Lung (tissue), 12 donors: ENCODE results near the gene ZCCHC9. TPM values are rescaled to one million over a fixed set of nuclear protein-coding genes. Genes with fewer than 3 reads are reported as not detected.

ENCODE experiments used
- ATAC-seq: fragments of 200-7000 bp; cut with Tn5 transposase; one replicate; pipeline ENCODE4 v1.9.1; 2020; ENCODE audit warnings: moderate number of reproducible peaks; ENCODE audit not compliant: insufficient read depth, low FRiP score
- DNase-seq, 3 donors: peaks; one replicate each; pipeline ENCODE4 v3.0.0-alpha.2; 2013 to 2017
- H3K27ac ChIP-seq, 2 donors: one replicate each; pipeline ENCODE4 v1.5.1; 2013; ENCODE audit warnings: mild to moderate bottlenecking in 2 of 2, moderate library complexity in 2 of 2, control low read depth in 1 of 2, inconsistent platforms in 1 of 2, low read depth in 1 of 2, low read length in 1 of 2
- H3K27me3 ChIP-seq, 3 donors: one replicate each; pipeline ENCODE4 v1.5.1; 2013; ENCODE audit warnings: low read length in 2 of 3; ENCODE audit not compliant: control insufficient read depth in 3 of 3, insufficient read depth in 3 of 3
- H3K36me3 ChIP-seq, 4 donors: one replicate each; pipeline ENCODE4 v1.5.1; 2013; ENCODE audit warnings: low read length in 4 of 4, mild to moderate bottlenecking in 1 of 4, moderate library complexity in 1 of 4; ENCODE audit not compliant: control insufficient read depth in 4 of 4, insufficient read depth in 4 of 4
- H3K4me1 ChIP-seq, 5 donors: one replicate each; pipeline ENCODE4 v1.5.1; 2013; ENCODE audit warnings: low read length in 5 of 5, mild to moderate bottlenecking in 2 of 5, moderate library complexity in 1 of 5; ENCODE audit not compliant: control insufficient read depth in 5 of 5, insufficient read depth in 5 of 5
- H3K4me3 ChIP-seq: one replicate; pipeline ENCODE4 v1.5.1; 2013; ENCODE audit warnings: mild to moderate bottlenecking, control low read depth, moderate library complexity
- H3K9ac ChIP-seq, 2 donors: one replicate each; pipeline ENCODE4 v1.5.1; 2013; ENCODE audit warnings: low read length in 2 of 2, control low read depth in 1 of 2; ENCODE audit not compliant: insufficient read depth in 1 of 2
- H3K9me3 ChIP-seq, 4 donors: one replicate each; pipeline ENCODE4 v1.5.1; 2013; ENCODE audit warnings: low read length in 3 of 4, mild to moderate bottlenecking in 1 of 4, moderate library complexity in 1 of 4; ENCODE audit not compliant: control insufficient read depth in 4 of 4, insufficient read depth in 3 of 4
- WGBS, 2 donors: extraction: QIAGEN DNeasy Blood & Tissue Kit; methylation state at CpG; one replicate each; pipeline ENCODE4 v1.1.7; 2013; 5-methylcytosine and 5-hydroxymethylcytosine counted together
- polyA plus RNA-seq, 2 donors: library from polyadenylated mRNA; stranded (reverse); fragments of 200-250 nt; gene quantifications; one replicate each; pipeline ENCODE4 v1.2.1, GENCODE V29; 2013
- total RNA-seq, 2 donors: library from RNA; depleted of rRNA in 1 of 2; stranded (reverse); fragments of >200 nt in 1 of 2; gene quantifications; one replicate each; pipeline ENCODE4 v1.2.1, GENCODE V29; 2014 to 2021
- TF ChIP-seq, protein P1 (sequence below): IDR thresholded peaks from 2 replicates; pipeline ENCODE4 v1.5.1; 2012; ENCODE audit warnings: mild to moderate bottlenecking; ENCODE audit errors: control extremely low read depth, extremely low read depth
- donor health status: control.
- donor health status: control.
- donor health status: Bipolar disorder and iron deficiency.
- donor health status: healthy.
- donor health status: DM: yes; HTN: yes; CAD: no.

ZCCHC9 gene
- total and polyA plus RNA-seq, 4 donors: 18.0 to 25.8 (median 23.2) TPM

DNA sequence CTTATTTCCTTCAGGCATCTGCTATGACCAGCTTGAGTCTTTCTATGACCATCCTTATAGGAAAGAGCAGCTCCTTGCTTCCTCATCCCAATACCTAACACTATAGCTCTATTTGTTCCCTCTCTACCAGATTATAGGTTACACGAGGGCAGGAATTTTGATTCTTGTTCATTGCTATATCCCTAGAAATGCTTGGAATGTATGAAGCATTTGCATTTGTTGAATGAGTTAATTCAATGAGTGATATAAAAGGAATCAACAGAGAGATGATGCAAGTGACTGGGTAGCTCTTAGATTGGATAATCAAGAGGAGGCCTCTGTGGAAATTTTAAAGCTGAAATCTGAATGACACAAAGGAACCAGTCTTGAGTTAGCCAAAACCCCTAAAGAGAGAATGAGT lies 13.9 kb downstream of the ZCCHC9 start:
- no peaks in the 10 kb centered on the region for H3K9me3 ChIP-seq
- no peaks in the 10 kb centered on the region for H3K27me3 ChIP-seq
- no peak overlapping the region for H3K9ac ChIP-seq
- DNase-seq (no peak), ATAC-seq (no peak)
- TF ChIP-seq, protein P1, sequence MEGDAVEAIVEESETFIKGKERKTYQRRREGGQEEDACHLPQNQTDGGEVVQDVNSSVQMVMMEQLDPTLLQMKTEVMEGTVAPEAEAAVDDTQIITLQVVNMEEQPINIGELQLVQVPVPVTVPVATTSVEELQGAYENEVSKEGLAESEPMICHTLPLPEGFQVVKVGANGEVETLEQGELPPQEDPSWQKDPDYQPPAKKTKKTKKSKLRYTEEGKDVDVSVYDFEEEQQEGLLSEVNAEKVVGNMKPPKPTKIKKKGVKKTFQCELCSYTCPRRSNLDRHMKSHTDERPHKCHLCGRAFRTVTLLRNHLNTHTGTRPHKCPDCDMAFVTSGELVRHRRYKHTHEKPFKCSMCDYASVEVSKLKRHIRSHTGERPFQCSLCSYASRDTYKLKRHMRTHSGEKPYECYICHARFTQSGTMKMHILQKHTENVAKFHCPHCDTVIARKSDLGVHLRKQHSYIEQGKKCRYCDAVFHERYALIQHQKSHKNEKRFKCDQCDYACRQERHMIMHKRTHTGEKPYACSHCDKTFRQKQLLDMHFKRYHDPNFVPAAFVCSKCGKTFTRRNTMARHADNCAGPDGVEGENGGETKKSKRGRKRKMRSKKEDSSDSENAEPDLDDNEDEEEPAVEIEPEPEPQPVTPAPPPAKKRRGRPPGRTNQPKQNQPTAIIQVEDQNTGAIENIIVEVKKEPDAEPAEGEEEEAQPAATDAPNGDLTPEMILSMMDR: no peak
- H3K36me3 ChIP-seq: peaks cover 5 to 24% (median 14%) of the 10 kb centered on the region in 4 donors
- WGBS, 2 donors: 76 to 85% methylated on average over 1 of the region's 1 CpG
- no peaks in the 10 kb centered on the region for H3K4me1 ChIP-seq
- H3K27ac ChIP-seq: no peak overlapping the region
- H3K4me3 ChIP-seq: no peak overlapping the region

DNA sequence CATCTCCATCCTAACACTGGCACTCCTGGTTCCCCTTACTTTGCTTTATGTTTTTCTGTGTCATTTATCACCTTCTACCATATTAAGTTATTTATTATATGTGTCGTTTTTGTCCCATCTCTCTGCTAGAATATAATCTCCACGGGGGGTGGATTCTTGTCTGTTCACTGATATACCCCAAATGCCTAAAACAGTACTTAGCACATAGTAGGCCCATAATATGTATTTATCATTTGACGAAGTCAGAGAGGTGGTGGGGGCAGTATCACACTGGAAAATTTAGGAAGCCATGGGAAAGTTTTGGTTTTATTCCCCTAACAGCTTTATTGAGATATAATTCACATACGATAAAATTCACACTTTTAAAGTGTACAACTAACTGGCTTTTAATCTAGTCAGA lies 14.4 kb downstream of the ZCCHC9 start:
- WGBS, 2 donors: 91 to 92% methylated on average over 4 of the region's 4 CpGs

DNA sequence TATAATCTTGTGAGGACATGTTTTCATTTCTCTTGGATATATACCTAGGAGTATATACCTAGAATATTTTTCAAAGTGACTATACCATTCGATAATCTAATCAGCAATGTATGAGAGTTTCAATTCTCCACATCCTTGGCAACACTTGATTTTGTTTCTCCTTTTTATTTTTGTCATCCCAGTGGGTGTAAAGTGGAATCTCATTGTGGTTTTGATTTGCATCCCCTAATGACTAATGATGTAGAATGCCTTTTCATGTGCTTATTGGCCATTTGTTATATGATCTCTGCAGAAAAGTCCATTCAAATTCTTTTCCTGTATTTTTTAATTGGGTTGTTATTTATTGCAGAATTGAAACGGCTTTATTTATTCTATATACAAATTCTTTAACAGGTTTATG lies 15.2 kb downstream of the ZCCHC9 start:
- no peaks in the 10 kb centered on the region for H3K27me3 ChIP-seq
- no peaks in the 10 kb centered on the region for H3K9me3 ChIP-seq
- TF ChIP-seq, protein P1: no peak
- H3K9ac ChIP-seq: no peak overlapping the region
- no peak overlapping the region for H3K4me3 ChIP-seq
- no peaks in the 10 kb centered on the region for H3K4me1 ChIP-seq
- DNase-seq (no peak), ATAC-seq (no peak)
- WGBS, 2 donors: 87 to 91% methylated on average over 2 of the region's 2 CpGs
- H3K36me3 ChIP-seq: peaks cover 3 to 16% (median 9%) of the 10 kb centered on the region in 4 donors
- H3K27ac ChIP-seq: no peak overlapping the region

More for the DNA sequence above, 14.4 kb downstream of the ZCCHC9 start:
- DNase-seq (no peak), ATAC-seq (no peak)
- no peaks in the 10 kb centered on the region for H3K4me1 ChIP-seq
- TF ChIP-seq, protein P1: no peak
- H3K4me3 ChIP-seq: no peak overlapping the region
- no peak overlapping the region for H3K9ac ChIP-seq
- H3K9me3 ChIP-seq: no peaks in the 10 kb centered on the region
- H3K27ac ChIP-seq: no peak overlapping the region
- H3K36me3 ChIP-seq: peaks cover 5 to 21% (median 12%) of the 10 kb centered on the region in 4 donors
- no peaks in the 10 kb centered on the region for H3K27me3 ChIP-seq

DNA sequence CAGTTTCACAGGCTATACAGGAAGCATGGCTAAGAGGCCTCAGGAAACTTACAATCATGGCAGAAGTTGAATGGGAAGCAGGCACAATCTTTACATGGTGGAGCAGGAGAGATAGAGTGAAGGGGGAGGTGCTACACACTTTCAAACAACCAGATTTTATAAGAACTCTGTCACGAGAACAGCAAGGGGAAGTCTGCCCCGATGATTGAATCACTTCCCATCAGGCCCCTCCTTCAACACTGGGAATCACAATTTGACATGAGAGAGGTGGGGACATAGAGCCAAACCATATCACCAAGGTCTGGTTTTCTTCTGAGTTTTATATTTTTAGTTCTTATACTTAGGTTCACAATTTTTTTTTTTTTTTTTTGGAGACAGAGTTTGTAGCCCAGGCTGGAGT lies 16.1 kb downstream of the ZCCHC9 start:
- WGBS, 2 donors: 35 to 40% methylated on average over 2 of the region's 2 CpGs
- TF ChIP-seq, protein P1: no peak
- H3K27me3 ChIP-seq: no peaks in the 10 kb centered on the region
- H3K9me3 ChIP-seq: no peaks in the 10 kb centered on the region
- H3K4me3 ChIP-seq: no peak overlapping the region
- H3K4me1 ChIP-seq: no peaks in the 10 kb centered on the region
- no peak for DNase-seq
- peaks cover 0 to 8% (median 2%) of the 10 kb centered on the region in 4 donors for H3K36me3 ChIP-seq
- no peak for ATAC-seq
- H3K9ac ChIP-seq: no peak overlapping the region
- no peak overlapping the region for H3K27ac ChIP-seq
